NCI-H2081 treated with DMSO at 0.1 percent for 48 hours (cell line): ENCODE measurements around the gene MTFMT.
"Not testable (repeated sequence)": the region's sequence is repeated elsewhere in the genome, so short reads cannot be mapped to it uniquely, and the experiment has no call there.

Source experiments
- DNase-seq: peaks from one replicate; lab custom pipeline; 2025; lab: John Stamatoyannopoulos, UW

Gene MTFMT

DNA sequence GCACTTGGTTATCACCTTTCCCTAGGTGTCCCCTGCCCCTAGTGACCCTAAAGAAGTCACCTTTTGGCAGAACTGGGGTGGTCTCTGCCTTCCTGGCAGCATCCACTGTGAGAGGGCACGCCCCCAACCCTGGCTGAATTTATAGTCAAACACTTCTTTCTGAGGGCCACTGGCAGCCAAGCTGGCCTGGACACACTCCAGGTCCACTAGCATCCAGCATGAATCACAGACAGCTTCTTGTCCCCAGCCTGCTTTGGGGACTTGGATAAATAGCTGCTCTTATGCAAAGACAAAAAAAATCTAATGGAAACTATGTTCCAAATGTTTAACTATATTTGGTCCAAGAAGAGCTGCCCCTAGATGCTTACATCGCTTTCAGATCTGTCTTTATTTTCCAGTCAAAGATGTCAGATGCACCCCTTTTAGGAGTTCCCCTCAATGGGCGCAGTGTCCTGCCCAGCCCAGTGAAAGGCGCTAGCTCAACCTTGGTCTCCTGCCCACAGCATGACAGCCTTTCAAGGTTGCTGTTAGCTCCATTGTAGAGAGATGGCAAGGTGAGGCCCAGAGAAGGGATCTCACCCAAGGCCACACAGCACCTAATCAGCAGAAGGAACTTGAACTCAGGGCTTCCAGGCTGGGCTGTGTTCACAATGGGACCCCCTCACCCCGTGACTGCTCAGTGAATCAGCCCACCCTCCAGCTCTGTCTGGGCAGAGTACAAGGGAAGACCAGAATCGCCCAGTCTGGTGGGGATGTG, 31.4 kb upstream of the MTFMT start:
- DNase-seq, result no peak

DNA sequence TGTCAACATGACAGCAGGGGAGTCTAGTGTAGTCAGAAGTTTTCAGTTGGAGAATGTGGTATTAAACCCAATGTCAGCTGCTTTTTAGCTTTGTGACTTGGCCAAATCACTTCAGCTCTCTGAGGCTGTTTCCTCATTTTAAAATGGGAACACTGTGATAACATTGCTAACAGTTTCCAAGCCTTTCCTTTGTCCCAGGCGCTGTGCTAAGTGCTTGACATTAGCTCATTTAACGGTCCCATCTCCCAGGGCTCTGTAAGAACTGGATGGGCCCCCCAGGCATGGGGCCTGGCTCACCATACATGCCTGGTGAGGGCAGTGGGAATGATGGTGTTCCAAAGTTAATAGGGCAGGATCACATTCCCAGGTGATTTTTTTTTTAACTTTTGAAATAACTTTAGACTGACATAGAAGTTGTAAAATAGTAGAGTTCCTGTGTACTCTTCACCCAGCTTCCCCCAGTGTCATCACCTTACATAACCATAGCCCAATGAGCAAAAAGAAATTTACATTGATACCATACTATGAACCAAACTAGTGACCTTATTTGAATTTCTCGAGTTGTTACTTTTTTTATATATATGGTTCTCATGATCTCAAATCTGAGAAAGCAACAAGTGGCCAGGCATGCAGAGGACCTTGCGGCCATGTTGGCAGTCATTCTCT, 30.6 kb upstream of the MTFMT start:
- DNase-seq, result no peak

DNA sequence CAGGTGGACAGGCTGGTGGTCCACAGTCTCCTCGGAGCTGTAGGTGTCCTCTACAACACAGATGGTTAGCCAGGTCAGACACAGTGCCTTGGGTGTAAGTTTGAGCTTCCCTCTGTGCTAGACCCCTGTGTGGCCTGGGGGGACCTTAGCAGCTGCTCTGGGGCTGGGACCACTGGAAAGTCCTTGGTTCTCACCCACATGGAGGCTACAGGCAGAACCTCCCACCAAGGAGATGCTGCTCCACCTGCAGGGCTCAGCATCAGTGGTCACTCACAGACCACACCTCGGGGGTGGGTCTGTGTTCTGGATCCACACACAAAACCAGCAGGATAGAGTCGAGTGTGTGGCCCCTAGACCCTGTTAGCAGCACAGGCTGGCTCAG, 29.9 kb upstream of the MTFMT start:
- no peak for DNase-seq

DNA sequence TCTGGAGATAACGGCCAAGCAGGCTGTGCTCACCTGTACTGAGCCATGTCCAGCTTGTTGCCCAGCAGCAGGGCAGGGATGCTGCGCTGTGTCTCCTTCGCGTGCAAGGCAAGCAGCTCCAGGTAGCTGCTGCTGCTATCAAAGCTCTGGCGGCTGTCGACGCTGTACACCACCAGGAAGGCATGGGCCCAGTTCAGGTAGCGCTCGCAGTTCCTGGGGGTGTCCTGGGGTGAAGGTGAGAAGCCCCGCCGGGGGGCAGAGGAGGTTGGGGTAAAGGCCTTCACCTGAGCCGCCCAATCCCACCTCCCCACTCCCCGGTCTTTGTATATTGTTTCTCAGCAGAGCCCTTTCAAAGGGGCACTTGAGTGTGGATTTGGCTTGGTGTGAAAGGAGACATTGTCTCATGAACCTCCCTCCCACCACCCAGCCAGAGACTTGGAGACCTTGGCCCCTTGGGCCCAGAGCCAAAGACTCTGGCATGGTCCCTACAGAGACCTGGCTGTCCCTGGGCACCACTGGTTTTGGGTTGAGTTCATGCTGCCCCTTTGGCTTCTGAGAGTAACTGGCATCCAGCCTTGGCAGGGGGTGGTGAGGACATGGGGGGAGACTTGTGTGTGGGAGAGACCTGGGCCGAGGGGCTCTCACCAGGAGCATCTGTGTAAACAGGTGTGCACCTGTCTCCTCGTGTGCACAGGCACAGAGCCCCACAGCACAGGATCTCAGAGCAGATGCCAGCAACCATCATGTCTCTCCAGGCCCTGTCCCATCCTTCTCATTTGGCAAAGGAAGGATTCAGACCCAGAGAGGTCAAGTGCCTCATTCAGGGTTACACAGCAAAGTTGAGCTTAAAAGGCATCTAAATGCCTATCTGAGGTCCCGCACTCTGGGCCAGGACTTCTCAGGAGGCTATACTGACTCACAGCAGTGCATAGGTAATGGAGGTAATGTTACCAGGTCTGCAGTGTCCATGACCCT, 29.2 kb upstream of the MTFMT start:
- no peak for DNase-seq

DNA sequence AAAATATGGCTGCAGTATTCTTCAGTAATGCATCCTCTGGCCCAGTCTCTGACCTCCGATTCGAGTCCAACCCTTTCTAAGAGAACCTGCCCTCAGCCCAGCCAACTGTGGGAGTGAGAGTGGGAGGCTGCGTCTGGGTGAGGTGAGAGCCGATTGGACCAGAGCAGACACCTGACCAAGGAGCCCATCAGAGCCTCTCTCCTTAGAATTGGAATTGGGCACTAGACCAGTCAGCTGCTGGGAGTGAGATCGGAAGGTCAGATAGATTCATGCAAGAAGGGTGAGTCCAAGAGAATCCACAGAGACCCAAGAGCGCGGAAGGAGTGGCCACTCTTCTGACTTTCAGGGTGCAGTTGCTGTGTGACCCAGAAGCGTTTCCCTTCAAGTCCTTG, 28.1 kb upstream of the MTFMT start:
- DNase-seq, result no peak

DNA sequence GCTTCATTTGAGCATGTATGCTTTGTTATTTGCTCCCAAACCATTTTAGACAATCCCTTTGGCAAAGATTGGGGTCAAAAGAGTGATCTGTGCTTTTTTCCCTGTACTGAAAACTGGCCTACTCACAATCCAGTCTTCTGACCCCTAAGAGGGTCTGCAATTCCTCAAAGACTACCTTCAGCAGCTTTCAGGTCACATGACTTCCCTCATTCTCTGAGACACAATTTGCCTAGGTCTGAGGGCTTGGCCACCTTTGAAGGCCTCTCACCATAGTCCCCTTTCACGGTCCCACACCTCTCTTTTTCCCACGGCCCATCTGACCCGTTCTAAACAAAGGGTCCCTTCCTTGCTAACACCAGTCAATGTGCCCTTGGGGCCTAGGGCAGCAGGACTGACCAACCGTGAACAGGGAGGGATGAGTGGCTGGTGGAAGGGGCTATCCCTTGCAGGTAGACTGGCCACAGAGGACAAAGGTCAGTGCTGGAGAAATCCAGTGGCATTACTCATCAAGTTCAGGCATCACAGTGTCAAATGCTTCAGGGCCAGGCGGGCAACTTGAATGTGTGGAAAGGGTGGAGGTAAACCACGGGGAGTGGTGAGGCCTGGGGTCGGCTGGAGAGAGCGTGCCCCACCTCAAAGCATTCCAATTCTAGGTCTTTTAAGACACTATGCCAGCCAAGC, 27.6 kb upstream of the MTFMT start:
- no peak for DNase-seq

DNA sequence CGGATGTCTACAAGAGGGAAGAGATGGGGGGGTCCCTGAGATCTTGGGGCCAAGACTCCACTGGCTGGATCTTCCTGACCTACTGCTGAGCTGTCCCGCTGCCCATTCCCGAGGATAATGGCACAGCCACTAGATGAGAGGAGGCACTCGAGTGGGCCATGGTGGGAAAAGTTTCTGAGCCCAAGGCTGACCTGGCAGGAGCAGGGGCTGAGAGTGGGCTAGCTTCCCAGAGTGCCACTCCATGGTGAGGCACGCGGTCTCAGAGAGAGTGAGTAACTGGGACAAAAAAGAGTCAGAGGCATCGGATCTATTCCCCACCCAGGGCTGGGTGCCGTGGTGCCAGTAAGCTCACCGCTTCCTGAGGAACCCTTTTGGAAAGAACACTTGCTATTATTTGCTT, 26.7 kb upstream of the MTFMT start:
- DNase-seq, result no peak

DNA sequence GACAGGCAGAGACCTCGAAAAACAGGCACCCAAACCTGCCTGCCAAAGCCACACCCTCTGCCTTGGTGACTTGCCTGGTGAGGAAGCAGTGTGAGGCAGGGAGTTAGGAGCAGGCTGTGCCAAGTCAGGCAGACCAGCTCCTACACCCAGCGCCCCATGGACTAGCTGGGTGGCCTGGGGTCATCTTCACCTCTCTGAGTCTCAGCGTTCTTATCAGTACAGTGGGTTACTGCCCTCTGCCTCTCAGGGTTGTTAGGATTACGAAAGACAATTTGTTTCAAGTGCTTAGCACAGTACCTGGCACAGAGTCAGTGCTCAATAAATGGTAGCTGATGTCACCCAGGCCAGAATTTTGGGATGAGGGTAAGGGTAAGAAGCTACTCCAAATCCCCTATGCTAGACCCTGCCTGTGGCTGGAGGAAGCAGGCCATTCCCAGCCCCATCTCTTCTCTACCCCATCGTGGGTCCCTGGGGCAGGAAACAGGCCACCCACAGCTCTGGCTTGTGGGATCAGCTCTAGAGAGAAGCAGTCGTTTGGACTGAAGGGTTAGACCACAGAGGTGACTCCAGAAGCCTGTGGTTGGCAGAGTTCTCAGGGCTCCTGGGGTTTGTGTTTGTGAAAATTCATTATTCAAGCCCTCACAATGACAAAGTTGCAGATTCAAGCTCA, 25.9 kb upstream of the MTFMT start:
- no peak for DNase-seq

DNA sequence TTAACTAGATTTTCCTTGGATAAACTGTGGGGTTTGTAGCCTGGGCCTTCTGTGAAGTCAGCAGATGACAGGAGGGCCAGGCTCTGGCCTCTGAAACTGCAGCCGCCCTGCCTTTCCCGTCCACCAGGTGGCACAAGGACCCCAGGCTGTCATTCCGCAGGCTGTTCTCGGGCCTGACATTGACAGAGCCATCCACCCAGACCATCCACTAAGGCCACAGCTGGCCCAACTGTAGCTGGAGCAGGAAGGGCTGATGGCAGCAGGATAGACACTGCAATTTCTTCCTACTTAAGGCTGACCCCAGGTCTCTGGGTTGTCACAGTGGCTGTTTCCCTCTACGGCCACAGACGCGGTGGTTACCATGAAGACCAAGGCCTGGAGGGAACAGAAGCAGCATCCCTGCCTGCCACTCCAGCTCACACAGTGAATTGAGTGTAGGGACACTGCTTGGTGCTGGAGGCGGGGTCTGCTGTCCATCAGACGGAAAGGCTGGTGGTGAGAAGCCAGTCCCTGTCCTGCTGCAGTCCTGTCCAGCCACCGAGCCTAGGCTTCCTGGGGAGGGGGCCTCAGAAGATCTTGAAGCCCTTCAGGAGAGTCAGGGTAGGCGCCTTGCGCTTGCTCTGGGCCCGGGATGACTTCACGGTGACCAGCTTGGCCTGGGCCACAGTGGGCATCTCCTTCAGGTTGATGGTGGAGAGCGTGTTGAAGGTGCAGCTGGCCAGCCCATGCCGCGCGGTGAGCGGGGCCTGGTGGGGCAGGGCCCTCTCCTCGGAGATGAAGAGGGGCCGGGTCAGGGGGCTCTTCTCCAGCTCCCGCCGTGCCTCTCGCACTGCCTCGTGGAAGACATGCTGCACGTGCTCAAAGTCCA, 25.1 kb upstream of the MTFMT start:
- DNase-seq, result no peak

DNA sequence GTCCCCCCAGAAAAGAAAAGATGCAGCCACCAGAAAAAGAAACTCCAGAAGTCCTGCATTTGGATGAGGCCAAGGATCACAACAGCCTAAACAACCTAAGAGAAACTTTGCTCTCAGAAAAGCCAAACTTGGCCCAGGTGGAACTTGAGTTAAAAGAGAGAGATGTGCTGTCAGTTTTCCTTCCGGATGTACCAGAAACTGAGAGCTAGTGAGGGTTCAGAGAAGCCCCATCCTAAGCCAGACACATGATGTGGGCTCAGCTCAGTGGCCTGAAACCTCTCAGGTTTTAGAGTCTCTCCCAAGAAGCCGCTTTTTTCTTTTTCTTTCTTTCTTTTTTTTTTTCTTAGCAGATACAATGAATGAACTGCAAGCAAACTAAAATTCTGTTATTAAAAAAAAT, 23.5 kb upstream of the MTFMT start:
- no peak for DNase-seq

DNA sequence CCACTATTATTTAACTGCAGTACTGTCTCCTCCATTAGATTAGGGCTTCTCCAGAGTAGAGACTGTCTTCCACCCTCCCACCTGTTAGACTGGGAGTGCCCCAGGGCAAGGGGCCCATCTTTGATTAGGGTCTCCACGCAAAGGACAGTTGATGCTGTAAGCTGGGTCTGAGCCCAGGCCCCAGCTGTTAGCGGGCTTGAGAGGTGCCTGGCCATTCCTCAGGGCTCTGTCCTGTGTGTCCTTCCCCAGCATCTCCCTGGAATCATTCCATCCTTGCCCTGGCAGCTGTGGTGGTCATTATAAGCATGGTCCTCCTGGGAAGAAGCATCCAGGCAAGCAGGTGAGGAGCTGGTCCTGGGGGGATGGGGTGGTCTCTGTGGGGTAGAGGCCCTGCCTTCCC, 21.8 kb upstream of the MTFMT start:
- DNase-seq, result no peak

DNA sequence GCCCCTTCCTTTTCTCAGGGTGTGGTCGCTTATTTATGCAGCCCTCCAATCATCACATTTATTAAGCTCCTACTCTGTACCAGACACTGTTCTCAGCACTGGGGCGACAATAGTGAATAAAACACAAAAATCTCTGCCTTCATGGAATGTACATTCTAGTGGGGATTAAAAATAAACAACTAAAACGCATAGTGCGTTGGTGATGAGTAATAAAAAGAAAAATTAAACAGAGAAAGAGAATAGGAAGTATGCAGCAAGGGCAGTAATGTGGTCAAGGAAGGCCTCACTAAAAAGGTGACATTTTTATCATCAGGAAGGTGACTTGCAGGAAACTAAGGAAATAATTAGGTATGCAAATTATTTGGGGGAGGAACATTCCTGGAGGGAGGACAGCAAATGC, 20.8 kb upstream of the MTFMT start:
- DNase-seq, result no peak

DNA sequence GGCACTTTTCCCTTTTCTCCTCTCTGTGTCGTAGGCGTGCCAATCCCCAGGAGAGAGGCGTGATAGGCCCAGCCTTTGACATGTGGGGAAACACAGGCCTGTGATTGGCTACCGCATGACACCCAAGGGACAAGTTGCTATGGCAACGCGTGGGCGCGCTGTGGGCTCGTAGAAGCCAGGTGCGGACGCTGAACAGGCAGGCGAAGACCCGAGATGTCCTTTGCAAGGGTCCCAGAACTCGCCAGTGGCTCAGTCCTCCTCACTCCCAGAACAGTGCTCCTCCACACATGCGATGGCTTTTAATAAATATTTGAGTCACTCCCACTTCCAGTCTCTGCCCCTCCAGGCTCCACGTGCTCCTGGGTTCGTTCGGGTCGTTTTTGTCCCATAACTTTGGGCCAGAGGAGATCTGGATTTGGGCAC, 20.0 kb upstream of the MTFMT start:
- DNase-seq, result peak; percentile 73

DNA sequence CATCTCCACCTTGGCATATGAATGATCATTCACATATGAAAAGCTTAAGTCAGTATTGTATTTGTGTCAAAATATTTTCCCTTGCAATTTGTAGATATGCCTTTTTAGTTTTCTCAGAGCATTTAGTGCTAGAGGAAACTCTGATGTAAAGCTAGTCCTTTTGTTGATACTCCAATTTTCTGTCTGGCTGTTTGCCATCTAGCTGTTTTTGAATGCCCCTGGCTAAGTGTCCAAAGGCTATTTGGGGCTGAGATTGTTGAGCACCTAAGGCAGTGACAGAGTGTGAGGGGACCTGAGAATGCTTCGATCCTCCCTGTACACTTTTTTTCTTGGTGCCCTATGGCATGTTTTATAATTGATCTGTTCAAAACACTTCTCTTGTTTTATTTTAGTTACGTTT, 18.8 kb upstream of the MTFMT start:
- DNase-seq, result no peak

DNA sequence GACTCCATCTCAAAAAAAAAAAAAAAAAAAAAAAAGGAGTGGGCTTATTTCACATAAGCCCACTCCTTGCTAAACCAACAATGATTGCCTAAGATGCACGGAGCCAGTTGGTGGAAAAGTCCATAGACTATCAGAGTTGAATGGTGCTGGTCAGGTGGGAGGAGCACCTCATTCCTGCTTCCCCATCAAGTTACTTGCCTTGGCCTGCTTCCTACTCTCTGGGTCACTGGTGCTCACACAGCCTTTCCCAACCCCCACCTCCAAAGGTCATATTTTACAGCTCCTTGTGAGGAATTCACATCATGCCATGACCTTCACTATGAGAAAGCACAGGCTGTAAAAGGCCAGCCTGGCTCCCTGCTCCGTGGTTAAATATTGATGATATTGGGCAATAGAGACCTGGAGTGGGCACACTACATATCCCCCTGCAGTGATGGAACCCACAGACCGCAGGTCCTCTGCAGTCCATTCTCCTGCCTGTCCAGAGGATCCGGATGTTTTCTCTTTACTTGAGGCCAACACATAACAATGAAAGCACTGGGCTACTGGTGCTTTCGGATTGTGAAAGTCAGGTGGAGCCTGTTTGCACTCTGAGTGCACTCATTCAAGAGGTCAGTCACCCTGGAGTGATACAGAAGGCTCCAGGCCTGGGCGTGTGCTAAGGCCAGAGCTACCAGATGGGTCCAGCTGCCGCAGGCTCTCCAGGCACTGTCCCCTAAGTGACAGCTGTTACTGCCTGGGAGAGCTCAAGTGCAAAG, 15.5 kb upstream of the MTFMT start, which contains the start of gene SLC51B:
Gene SLC51B, plus strand, starts transcription at position 664 of the 758 bp plus-strand sequence. CDS start 4,618 bp downstream, outside the sequence.
- no peak for DNase-seq

DNA sequence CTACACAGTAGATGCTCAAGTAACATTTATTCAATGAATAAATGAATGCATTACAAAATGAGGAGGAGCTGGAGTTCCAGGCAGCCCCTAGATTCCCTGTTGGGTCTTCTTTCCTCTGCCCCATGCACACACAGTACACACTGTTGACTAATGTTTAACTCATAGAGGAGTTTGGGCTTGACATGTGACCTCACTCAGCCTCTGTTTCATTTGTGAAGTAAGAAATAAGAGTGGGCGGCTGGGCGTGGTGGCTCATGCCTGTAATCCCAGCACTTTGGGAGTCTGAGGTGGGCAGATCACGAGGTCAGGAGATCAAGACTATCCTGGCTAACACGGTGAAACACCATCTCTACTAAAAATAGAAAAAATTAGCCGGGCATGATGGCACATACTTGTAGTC, 14.8 kb upstream of the MTFMT start:
- not testable (repeated sequence) for DNase-seq

DNA sequence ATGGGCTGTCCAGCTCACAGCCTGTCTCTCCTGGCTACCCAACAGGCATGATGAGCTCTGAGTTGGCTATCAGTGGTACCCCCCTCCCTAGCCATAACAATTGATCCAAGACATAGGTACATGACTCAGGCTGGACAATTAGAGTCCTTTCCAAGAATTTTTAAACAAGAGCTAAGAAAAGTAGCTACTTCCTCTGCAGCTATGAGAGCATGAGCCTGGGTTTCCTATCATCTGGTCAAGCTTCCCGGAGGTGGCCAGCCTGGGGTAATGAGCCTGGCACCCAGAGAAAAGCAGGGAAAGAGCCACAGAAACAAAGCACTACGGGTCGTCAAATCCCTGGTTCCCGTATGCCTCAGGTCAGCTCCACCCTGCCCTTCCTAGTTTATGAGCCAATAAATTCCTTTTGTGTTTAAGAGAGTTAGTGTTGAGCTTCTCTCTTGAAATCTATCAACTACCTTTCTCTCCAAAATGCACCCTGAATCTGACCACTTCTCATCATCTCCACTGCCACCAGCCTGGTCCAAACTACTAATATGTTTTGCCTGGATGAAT, 13.4 kb upstream of the MTFMT start:
- no peak for DNase-seq

DNA sequence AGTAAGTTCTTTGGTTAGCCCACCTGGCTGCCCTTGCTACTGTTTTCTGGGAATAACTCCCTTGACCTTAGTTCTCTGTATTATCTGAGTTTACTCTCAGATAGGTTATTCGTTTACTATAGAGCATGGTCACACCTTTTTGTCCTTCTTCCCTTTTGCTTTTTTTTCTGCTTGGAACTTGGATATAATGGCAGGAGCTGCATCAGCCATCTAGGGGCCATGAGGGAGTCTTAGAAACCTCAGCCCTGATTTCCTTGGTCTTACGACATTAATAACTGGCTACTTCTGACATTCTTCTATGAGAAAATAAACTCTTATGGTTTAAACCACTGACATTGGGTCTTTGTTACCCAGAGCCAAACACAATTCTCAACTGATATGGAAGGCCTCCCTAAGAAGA, 12.3 kb upstream of the MTFMT start:
- no peak for DNase-seq

DNA sequence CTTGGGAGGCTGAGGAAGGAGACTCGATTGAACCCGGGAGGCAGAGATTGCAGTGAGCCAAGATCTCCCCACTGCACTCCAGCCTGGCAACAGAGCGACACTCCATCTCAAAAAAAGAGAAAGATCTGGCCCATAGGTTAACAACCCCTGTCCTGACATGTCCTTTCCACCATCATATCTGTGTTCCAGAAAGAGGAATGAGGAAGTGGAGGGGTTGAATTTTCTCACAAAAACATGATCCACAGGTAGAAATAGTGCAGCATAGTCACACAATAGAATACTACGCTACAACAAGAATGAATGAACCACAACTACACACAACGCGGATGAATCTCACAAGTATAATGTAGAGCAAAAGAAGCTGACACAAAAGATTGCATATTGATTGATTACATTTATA, 11.0 kb upstream of the MTFMT start:
- no peak for DNase-seq
